ENCODE results near the gene EEF1AKMT3. TPM values are rescaled to one million over a fixed set of nuclear protein-coding genes. Genes with fewer than 3 reads are reported as not detected.

Gene EEF1AKMT3
- polyA plus RNA-seq, 6 donors from 2014 or later, result 0.09 to 0.53 (median 0.47) TPM; not detected in 2

GRCh38 chr12:57738661-57739237, 33.7 kb upstream of the EEF1AKMT3 start, which contains the start of gene AGAP2:
Gene AGAP2 (minus strand): TSS chr12:57738742. CDS start chr12:57738246, 496 bp downstream.
- DNase-seq, result no peak
- Mint-ChIP-seq H3K4me3 (peak within 1 kb of the TSS in 5 of 8 donors; percentile 41 to 70 (median 55)), H3K4me1 (peaks cover 39 to 46% (median 44%) of the 10 kb centered on the region in 3 donors), H3K36me3 (peaks cover 8 to 13% of the 10 kb centered on the region in 2 donors), H3K27me3 (no peaks in the 10 kb centered on the region), H3K27ac (peak within 1 kb of the TSS in 4 of 6 donors; percentile 29 to 88 (median 63)), H3K9me3 (no peaks in the 10 kb centered on the region)
- ATAC-seq (ENCODE audit: low read depth in 2 of 2), result no peak

GRCh38 chr12:57739387-57739786, 33.0 kb upstream of the EEF1AKMT3 start:
- peaks cover 44 to 51% (median 49%) of the 10 kb centered on the region in 3 donors for H3K4me1 Mint-ChIP-seq
- no peaks in the 10 kb centered on the region for H3K27me3 Mint-ChIP-seq
- H3K4me3 Mint-ChIP-seq, result peak overlapping the region in 4 of 8 donors; percentile 41 to 70 (median 58)
- peaks cover 7% of the 10 kb centered on the region in 2 donors for H3K36me3 Mint-ChIP-seq
- H3K9me3 Mint-ChIP-seq, result no peaks in the 10 kb centered on the region
- H3K27ac Mint-ChIP-seq, result peak overlapping the region in 4 of 6 donors; percentile 29 to 88 (median 63)
- ATAC-seq (ENCODE audit: low read depth in 2 of 2) (no peak), DNase-seq (no peak)

GRCh38 chr12:57739914-57740538, 32.4 kb upstream of the EEF1AKMT3 start:
- Mint-ChIP-seq H3K9me3 (no peaks in the 10 kb centered on the region), H3K27ac (peak overlapping the region in 4 of 6 donors; percentile 65 to 97 (median 90))

GRCh38 chr12:57740656-57741412, 31.6 kb upstream of the EEF1AKMT3 start:
- DNase-seq, result peak; percentile 71
- ATAC-seq (ENCODE audit: low read depth in 2 of 2), result peak; percentile 37 to 46
- no peaks in the 10 kb centered on the region for H3K36me3 Mint-ChIP-seq
- H3K4me1 Mint-ChIP-seq, result peaks cover 56 to 57% (median 57%) of the 10 kb centered on the region in 3 donors
- H3K9me3 Mint-ChIP-seq, result no peaks in the 10 kb centered on the region
- no peaks in the 10 kb centered on the region for H3K27me3 Mint-ChIP-seq
- H3K4me3 Mint-ChIP-seq, result peak overlapping the region; percentile 81 to 95 (median 92)
- peak overlapping the region; percentile 93 to 97 (median 96) for H3K27ac Mint-ChIP-seq

More at GRCh38 chr12:57739914-57740538, 32.4 kb upstream of the EEF1AKMT3 start:
- Mint-ChIP-seq H3K4me3 (peak overlapping the region in 4 of 8 donors; percentile 22 to 95 (median 84)), H3K4me1 (peaks cover 49 to 53% (median 51%) of the 10 kb centered on the region in 3 donors), H3K27me3 (no peaks in the 10 kb centered on the region), H3K36me3 (peaks cover under 1% of the 10 kb centered on the region in 2 donors)
- ATAC-seq (ENCODE audit: low read depth in 2 of 2) (no peak), DNase-seq (no peak)

- H3K27me3 Mint-ChIP-seq, result no peaks in the 10 kb centered on the region
- no peak for ATAC-seq (ENCODE audit: low read depth in 2 of 2)
- H3K36me3 Mint-ChIP-seq, result no peaks in the 10 kb centered on the region
- H3K9me3 Mint-ChIP-seq, result no peaks in the 10 kb centered on the region
- no peak for DNase-seq
- H3K4me1 Mint-ChIP-seq, result peaks cover 59 to 62% (median 60%) of the 10 kb centered on the region in 3 donors
- peak overlapping the region; percentile 93 to 97 (median 96) for H3K27ac Mint-ChIP-seq
- peak overlapping the region; percentile 81 to 95 (median 92) for H3K4me3 Mint-ChIP-seq
Observed at GRCh38 chr12:57741413-57741789, 31.0 kb upstream of the EEF1AKMT3 start.

GRCh38 chr12:57741844-57742738, 30.3 kb upstream of the EEF1AKMT3 start:
- Mint-ChIP-seq H3K27me3 (no peaks in the 10 kb centered on the region), H3K36me3 (no peaks in the 10 kb centered on the region), H3K27ac (peak overlapping the region; percentile 93 to 97 (median 96)), H3K9me3 (no peaks in the 10 kb centered on the region), H3K4me1 (peaks cover 57 to 61% (median 58%) of the 10 kb centered on the region in 3 donors), H3K4me3 (peak overlapping the region; percentile 81 to 95 (median 92))
- peak; percentile 66 for DNase-seq
- peak; percentile 48 to 51 for ATAC-seq (ENCODE audit: low read depth in 2 of 2)

GRCh38 chr12:57743769-57744168, 28.6 kb upstream of the EEF1AKMT3 start:
- Mint-ChIP-seq H3K4me1 (peaks cover 57 to 61% (median 61%) of the 10 kb centered on the region in 3 donors), H3K9me3 (no peaks in the 10 kb centered on the region), H3K27ac (peak overlapping the region; percentile 91 to 98 (median 96)), H3K36me3 (no peaks in the 10 kb centered on the region), H3K4me3 (peak overlapping the region in 7 of 8 donors; percentile 90 to 99 (median 96)), H3K27me3 (no peaks in the 10 kb centered on the region)
- ATAC-seq (ENCODE audit: low read depth in 2 of 2), result no peak
- DNase-seq, result no peak

GRCh38 chr12:57744194-57744776, 28.1 kb upstream of the EEF1AKMT3 start:
- Mint-ChIP-seq H3K27me3 (no peaks in the 10 kb centered on the region), H3K36me3 (no peaks in the 10 kb centered on the region), H3K27ac (peak overlapping the region; percentile 91 to 98 (median 96)), H3K4me3 (peak overlapping the region; percentile 90 to 99 (median 96)), H3K9me3 (no peaks in the 10 kb centered on the region), H3K4me1 (peaks cover 55 to 56% (median 56%) of the 10 kb centered on the region in 3 donors)
- peak; percentile 74 for DNase-seq
- ATAC-seq (ENCODE audit: low read depth in 2 of 2), result peak; percentile 62

GRCh38 chr12:57744777-57745484, 27.5 kb upstream of the EEF1AKMT3 start, which contains the start of gene TSPAN31:
Gene TSPAN31 (plus strand): TSS chr12:57745039. CDS start chr12:57745155, 116 bp downstream.
- Mint-ChIP-seq H3K4me1 (peaks cover 50 to 53% (median 51%) of the 10 kb centered on the region in 3 donors), H3K36me3 (no peaks in the 10 kb centered on the region), H3K4me3 (peak within 1 kb of the TSS; percentile 90 to 99 (median 96)), H3K27me3 (no peaks in the 10 kb centered on the region), H3K9me3 (no peaks in the 10 kb centered on the region), H3K27ac (peak within 1 kb of the TSS; percentile 92 to 98 (median 96))
- ATAC-seq (ENCODE audit: low read depth in 2 of 2), result peak; percentile 79 to 83
- DNase-seq, result peak; percentile 94

- peak overlapping the region; percentile 90 to 99 (median 96) for H3K4me3 Mint-ChIP-seq
- peaks cover 48 to 54% (median 50%) of the 10 kb centered on the region in 3 donors for H3K4me1 Mint-ChIP-seq
- H3K9me3 Mint-ChIP-seq, result no peaks in the 10 kb centered on the region
- H3K27ac Mint-ChIP-seq, result peak overlapping the region; percentile 92 to 98 (median 96)
- DNase-seq (no peak), ATAC-seq (ENCODE audit: low read depth in 2 of 2) (no peak)
- H3K36me3 Mint-ChIP-seq, result no peaks in the 10 kb centered on the region
- H3K27me3 Mint-ChIP-seq, result no peaks in the 10 kb centered on the region
Observed at GRCh38 chr12:57745485-57745881, 26.9 kb upstream of the EEF1AKMT3 start.

- H3K27ac Mint-ChIP-seq, result peak overlapping the region in 5 of 6 donors; percentile 92 to 98 (median 96)
- no peak for DNase-seq
- H3K36me3 Mint-ChIP-seq, result no peaks in the 10 kb centered on the region
- H3K4me1 Mint-ChIP-seq, result peaks cover 46 to 50% (median 50%) of the 10 kb centered on the region in 3 donors
- H3K9me3 Mint-ChIP-seq, result no peaks in the 10 kb centered on the region
- H3K4me3 Mint-ChIP-seq, result peak overlapping the region; percentile 90 to 99 (median 96)
- H3K27me3 Mint-ChIP-seq, result no peaks in the 10 kb centered on the region
- no peak for ATAC-seq (ENCODE audit: low read depth in 2 of 2)
Observed at GRCh38 chr12:57746025-57746424, 26.4 kb upstream of the EEF1AKMT3 start.

Measured in naive B cell (primary cell).